ENCODE data around the gene GRIFIN.

The GRIFIN gene

DNA sequence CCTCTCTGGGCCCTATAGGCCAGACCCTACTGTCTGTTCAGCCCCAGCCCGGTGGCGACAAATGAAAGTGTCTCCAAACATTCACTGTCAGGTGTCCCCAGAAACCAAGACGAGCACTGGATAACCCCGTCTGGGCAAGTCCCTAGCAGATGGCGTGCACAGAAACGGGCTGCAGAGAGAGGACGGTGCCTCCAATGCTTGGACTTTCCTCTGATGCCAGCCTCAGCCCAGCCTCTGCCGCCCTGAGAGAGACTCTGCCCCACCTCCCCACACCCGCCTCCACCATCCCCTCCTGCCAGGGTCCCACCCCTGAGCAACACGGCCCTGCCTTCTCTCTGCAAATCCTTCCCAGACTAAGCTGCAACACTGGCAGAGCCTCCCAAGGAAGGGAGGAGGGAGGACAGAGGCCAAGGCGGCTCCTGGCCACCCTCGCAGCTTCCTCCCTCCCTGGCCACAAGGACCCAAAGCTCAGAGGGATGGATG is 36.0 kb upstream of the GRIFIN start:
- no peak for FAIRE-seq

DNA sequence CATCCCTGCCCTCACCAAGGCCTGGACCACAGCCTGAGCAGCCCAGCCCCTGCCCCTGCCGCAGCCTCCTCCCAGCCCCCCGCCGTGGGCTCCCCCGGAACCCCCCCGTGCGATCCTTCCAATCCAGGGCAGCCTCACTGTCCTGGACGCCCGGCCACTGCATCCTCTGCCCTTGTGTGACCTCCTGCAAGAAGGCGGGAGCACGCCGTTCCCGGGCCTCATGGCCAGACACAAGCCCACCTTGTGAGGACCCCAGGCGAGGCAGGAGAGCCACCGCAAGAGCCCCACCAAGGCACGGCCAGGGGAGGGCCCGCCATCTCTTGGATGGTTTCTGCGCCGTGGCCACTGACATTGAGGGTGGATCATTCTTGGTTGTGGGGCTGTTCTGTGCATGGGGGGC is 35.6 kb upstream of the GRIFIN start:
- FAIRE-seq = no peak

DNA sequence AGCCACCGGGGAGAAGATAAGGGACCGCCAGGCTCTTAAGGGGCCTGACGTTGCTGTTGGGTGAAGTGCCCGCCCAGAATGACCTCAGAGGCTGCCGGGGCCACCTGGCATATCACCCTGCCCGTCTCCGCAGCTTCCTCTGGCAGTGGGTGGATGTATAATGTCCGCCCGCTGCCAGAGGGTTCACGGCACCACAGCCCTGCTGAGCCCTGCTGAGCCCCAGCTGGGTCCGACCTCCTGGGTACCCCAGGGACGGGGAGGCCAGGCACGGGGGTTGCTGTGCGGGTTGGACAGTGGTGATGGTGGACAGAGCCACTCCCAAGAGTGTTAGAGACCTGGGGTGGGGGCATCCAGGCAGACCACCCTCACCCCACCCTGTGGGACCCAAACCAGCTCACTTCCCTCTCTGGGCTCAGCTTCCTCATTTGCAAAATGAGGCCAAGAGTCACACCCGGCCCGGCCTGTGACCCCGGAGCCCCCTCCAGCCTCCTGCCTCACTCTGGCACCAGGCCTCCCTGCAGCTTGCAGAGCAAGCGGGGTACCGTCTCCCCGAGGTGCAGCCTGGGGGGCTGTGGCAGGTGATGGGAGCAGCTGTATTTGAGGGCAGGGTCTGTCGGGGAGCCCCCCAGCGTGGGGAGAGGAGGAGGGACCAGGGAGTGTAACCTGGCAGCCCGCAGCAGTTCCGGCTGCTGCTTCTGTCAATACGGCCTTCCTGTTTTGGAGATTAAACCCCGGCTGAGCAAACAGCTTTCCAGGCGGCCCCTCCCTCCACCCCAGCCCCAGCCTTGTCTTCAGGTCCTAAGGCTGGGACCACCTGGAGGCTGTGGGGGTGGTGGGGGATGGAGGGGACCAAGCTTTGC is 34.9 kb upstream of the GRIFIN start:
- FAIRE-seq = no peak

GRCh38 chr7:2510130-2510776 is 34.1 kb upstream of the GRIFIN start:
- no peak for FAIRE-seq

DNA sequence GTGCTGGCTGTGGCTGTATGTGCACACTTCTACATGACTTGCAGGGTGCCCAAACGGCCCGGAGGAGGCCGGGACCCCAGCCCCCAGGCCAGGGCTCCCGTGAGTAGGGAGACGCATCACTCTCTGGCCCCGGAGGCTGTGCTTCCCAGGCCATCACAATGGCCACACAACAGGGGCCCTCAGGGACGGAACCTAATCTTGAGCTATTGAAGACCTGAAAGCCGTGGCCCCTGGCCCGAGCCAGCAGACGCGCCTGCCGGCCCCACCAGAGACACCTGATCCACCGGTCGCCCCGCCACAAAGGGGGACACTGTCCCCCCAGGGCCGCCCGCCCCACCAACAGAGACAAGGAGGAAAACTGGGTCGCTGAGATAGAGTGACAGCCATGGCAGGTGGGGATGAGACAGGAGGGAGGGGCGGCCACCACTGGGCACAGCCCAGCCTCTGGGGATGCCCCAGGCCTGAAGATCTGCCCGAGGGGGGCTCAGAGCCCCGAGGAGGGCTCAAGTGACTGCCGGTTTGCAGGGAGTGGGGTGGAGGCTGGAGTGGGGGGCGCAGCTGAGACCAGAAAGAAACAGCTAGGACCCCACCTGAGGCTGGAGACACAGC is 33.2 kb upstream of the GRIFIN start:
- FAIRE-seq = no peak

- no peak for FAIRE-seq
Observed at GRCh38 chr7:2508327-2509215, 32.4 kb upstream of the GRIFIN start.

- no peak for FAIRE-seq
Observed at GRCh38 chr7:2507917-2508306, 31.7 kb upstream of the GRIFIN start.

- FAIRE-seq = no peak
Observed at GRCh38 chr7:2507208-2507916, 31.2 kb upstream of the GRIFIN start.

DNA sequence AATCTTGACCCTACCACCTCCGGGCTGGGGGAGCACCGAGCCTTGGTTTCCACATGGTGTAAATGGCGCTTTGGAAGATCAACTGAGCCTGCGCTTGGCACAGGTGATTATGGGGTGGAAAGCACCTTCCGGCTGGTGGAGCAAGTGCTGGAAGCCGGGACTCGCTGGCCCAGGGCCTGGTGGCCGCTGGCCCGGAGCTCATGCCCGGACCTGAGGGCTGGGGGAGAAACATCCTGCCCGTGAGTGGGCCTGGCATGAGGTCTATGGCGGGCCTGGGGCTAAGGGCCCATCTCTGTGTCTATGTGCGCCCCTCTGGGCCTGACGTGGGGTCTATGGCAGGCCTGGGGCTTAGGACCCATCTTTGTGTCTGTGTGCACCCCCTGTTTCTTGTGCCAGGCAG is 29.2 kb upstream of the GRIFIN start:
- no peak for FAIRE-seq

- FAIRE-seq = no peak
Observed at GRCh38 chr7:2504889-2505375, 28.7 kb upstream of the GRIFIN start.

- FAIRE-seq = no peak
Observed at GRCh38 chr7:2504128-2504888, 28.1 kb upstream of the GRIFIN start.

DNA sequence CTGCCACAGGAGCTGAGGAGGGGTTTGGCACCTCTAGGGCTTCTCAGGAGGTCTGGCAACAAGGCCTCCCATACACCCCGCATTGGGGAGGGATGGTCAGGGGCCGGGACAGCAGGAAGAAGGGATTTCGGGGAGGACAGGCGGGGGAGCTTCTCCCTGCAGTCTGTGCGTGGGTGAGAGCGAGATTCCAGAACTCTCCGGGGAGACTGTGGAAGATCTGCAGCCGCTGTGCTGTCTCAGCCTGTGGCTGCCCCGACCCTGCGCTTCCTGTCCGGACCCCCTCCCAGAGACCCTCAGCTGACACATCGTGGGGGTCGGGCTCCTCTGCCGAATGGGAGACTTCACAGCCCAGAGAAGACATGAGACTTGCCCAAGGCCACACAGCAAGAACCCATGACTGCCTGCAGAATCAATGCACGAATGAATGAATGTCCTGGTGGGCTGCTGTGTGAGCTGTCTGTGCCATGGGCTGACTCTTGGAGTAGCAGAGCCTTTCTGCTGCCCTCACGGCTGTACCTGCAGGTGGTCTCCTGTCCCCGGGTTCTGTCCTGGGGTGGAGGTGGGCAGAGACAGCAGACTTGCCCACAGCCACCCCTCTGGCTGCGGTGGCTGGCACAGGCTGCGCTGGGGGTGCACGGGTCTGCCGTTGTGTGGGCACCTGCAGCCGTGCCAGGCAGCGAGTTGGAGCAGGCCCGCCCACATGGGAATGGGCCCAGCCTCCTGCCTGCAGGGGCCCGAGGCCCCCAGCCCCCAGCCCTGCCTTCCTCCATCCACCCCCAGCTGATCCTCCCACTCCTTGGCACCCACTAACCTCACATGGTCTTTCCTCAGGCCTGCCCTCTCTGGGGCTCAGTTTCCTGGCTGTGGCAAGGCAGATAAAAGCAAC is 27.1 kb upstream of the GRIFIN start:
- FAIRE-seq = no peak

DNA sequence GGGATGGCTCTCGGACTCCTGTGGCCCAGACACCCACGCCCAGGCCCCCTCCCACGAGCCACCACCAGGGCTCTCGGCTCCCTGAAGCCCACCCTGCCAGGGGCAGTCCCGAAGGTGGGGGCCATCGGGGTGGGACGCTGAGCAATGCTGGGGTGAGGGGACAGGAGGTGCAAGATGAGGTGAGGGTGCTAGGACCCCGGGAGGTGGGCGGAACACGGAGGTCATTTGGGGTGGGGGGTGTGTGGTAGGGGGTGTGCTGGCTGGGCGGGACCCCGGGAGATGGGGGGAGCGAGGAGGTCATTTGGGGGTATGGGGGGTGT is 26.4 kb upstream of the GRIFIN start:
- no peak for FAIRE-seq

GRCh38 chr7:2501947-2502646 is 25.9 kb upstream of the GRIFIN start:
- FAIRE-seq = no peak

- no peak for FAIRE-seq
Observed at GRCh38 chr7:2500701-2501100, 24.5 kb upstream of the GRIFIN start.

DNA sequence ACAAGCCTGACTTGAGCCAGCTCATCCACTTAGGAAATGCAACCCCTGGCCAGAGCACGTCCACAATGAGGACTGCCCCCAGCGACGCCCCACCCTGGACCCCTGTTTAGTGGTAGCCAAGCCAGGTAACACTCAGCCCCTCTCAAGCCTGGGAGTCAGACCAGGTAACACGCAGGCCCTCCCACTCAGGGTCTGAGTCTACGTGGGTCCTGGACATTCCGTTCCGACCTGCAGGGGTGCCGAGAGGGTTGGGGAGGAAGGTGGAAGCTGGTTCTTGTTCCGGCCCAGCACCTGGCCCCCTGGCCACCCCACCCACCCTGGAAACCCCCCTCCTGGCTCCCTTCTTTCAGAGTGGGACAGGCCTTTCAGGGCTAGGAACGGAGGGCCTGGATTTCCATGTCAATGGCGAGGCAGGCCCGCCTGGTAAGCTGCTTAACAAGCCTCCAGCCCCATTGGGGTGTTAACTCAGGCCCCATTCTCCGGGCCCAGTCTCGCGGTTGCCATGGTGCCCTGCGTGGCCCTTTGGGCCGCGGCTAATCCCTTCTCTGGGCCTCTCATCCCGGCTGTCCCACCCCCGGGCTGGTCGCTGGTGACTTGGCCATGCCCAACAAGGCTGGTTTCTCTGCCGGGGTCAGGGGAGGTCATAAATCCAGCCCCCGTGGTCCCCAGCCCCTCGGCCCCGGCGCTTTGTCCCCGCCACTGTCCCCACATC is 23.7 kb upstream of the GRIFIN start:
- FAIRE-seq = no peak

DNA sequence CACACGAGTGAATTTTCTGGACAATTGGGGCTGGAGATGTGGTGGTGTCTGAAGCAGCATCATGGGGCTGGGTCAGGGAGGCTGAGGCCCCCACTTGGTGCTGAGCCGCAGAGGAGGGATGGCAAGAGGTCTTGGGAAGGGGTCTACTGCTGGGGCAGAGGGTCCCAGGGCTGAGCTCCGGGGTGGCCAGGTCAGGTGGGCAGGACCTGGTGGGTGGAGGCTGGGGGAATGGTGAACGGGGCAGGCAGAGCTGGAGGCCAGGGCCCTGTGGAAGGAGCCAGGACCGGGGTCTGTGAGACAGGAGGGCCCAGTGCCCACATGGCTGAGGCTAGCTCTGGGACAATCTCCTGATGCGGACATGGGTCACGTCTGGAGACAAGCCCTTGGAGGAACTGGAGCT is 23.0 kb upstream of the GRIFIN start:
- FAIRE-seq = no peak

DNA sequence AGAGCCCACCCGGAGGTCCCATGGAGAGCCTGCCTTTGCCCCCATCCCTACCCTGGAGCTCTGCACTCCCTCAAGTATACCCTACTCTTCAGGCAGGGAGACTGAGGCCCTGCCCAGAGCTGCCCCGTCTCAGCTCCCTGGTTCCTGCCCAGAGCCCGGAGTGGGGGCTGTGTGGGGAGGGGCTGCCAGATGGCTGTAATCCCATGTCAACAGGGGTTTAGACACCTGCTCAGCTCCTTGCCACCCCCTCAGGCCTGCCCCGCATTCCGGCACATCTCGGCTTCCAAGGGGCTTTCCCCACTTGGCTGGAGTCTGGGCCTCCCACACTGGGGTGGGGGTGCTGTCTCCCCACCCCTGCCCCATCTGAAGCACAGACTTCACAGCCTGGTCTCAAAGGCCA is 22.5 kb upstream of the GRIFIN start:
- FAIRE-seq = no peak

All from A204.1 (cell line).